Occipital lobe (tissue), 2 donors: Measurements from ENCODE around the gene C9orf50. TPM values are rescaled to one million over a fixed set of nuclear protein-coding genes. Genes with fewer than 3 reads are reported as not detected.
"Not testable (repeated sequence)": the region's sequence is repeated elsewhere in the genome, so short reads cannot be mapped to it uniquely, and the experiment has no call there.

Experiments used
- DNase-seq: peaks from one replicate; lab custom pipeline; 2025; lab: John Stamatoyannopoulos, UW
- total RNA-seq: library from RNA; depleted of rRNA; stranded (reverse); fragments of >200 nt; gene quantifications from one replicate; pipeline ENCODE4 v1.2.3, GENCODE V29; 2014

Gene C9orf50, protein sequence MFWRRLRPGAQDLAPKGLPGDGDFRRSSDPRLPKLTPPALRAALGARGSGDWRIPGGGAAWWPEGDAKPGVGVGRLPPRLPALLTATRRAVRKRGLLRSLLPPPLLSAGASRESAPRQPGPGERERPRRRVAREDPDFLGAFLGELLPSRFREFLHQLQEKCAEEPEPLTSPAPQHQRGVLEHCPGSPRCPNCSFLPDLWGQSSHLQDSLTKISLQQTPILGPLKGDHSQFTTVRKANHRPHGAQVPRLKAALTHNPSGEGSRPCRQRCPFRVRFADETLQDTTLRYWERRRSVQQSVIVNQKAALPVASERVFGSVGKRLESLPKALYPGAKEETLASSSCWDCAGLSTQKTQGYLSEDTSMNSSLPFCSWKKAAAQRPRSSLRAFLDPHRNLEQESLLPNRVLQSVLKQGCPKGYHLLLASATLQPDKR
- not detected for total RNA-seq

DNA sequence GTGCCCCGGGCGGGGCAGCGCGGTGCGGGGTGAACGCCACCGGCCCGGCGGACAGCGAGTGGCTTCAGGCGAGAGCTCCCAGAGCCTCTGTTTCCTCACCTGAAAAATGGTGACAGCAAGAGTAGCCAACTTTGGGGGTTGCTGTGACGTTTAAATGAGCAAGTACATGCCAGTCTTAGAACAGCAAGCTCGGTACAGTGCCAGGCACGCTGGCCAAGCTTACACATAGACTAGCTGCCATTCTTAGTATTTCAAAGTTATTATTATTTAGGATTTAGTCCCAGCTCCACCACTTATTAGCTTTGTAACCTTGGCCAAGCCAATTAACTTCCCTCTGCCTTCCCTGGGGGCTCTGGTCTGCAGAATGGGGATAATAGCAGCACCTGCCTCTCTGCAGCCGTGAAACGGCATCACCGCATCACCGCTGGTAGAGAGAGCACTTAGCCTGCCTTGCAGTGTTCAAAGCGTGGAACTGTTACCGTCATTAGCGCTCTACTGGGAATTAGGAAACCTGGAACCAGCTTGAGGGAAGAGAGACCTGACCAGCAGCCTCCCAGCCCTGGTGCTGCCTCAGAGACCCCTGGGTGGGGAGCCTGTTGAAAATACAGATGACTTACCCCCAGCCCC is at the start of gene C9orf50:
Gene C9orf50, minus strand, starts transcription at position 433 of the 627 bp plus-strand sequence. CDS start 527 bp downstream, outside the sequence.
- no peak for DNase-seq

DNA sequence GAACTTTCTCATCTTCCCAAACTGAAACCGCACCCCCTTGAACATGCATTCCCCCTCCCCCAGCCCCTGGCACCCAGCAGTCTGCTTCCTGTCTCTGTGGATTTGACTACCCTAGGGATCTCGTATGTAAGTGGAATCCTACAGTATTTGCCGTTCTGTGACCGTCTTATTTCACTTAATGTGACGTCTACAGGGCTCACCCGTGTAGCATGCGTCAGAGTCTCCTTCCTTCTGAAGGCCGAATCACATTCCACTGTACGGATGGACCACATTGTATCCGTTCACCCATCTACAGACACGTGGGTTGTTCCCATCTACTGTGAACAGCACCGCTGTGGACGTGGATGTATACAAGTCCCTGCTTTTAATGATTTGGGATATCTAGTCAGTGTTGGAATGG is 49.0 kb upstream of the C9orf50 start:
- DNase-seq: no peak

DNA sequence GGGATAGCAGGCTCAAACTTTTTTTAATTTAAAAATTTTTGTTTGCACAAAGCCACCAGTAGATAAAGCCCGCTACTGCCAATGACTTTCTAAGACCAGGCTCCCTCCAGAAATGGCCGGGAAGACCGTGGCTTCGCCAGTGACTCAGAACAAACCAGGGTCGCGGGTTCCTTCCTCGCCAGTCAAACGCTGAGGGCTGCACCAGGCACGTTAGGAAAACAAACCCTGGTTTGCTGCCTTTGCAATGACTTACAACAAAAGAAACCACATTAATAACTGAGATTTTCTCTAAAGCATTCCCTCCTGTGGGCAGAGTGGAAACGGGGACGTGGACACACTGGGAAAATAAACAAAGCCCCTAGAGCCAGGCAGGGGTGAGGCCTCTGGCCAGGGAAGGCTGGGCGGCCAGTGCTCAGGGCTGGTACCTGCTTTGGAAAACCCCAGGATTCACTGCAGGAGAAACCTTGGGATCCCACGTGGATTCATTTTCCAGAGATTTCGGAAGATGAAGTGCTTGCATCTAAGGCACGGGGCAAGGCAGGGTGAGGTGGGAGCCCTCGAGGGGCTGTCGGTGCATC is 48.3 kb upstream of the C9orf50 start:
- DNase-seq: no peak

DNA sequence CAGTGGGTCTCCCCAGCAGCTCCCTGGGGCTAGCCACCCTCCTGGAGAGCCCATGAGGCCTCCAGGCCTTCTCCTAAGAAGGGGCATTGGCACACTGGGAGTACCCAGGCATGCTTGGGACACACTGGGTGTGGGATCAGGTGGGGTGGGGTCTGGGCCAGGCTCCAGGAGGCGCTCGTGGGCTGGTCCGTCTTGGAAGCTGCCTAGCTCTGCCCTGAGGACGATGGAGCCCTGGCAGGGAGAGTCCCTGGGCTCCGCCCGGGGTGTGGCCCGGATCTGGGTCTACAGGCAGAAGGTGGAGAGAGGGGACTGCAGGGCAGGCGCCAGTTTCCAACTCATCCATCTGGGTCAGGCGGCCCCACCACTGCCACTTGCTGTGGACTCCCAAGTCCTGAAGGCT is 46.9 kb upstream of the C9orf50 start:
- DNase-seq: no peak

DNA sequence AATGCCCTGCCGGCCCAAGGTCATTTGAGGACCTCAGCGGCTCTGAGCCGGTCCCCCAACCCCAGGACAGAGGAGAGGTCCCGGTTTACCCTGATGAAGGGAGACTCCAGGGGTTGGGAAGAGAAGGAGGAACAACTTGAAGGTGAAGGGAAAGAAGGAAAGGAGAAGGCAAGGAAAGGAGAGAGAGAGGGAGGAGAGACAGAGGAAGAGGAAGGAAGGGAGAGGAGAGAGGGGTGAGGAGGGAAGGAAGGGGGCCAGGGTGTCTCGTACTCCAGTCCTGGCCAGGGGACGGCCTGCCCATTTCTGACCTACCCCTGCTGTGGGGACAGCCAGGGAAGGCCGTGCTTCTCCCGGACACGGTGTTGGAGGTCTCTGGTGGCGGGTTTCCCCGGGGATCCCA is 46.5 kb upstream of the C9orf50 start:
- no peak for DNase-seq

DNA sequence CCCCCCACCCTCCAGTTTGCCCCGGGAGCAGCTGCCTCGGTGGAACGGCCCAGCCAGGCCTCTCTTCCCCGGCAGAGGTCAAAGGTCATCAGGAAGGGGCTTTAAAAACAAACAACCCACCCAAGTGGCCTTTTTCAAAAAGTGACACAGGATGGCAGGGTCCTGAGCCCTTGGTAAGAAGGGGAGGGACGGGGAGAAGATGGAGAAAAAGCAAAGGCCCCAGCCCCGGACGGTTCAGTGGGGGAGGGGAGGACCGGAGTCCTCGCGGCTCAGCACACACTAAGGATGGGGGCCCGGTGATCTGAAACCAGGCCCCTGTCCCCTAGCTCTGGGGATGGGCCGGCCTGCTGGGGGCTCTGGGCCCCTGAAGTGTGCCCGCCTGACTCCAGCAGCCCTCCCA is 45.7 kb upstream of the C9orf50 start:
- DNase-seq: no peak

DNA sequence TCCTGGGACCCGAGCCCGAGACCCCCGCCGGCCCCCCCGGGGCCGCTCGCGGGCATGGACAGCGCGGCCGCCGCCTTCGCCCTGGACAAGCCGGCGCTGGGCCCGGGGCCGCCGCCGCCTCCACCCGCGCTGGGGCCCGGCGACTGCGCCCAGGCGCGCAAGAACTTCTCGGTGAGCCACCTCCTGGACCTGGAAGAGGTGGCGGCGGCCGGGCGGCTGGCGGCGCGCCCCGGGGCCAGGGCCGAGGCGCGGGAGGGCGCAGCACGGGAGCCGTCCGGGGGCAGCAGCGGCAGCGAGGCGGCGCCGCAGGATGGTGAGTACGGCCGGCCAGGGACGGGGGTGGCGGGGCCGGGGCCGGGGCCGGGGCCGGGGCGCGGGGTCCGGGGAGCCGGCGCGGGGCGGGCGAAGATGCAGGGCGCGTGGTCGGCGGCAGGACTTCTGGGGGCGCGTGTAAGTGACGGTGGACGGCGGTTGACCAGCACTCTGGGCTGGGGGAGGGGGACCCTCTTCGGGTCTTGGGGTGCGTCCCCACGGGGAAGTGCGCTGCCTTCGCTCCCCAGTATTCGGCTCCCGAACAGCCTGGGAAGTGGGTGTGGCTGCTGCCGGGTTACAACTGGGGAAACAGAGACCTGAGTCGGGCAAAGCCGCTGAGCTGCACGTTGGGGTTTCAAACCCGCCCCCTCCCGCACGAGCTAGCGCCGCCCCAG is 45.1 kb upstream of the C9orf50 start:
- no peak for DNase-seq

DNA sequence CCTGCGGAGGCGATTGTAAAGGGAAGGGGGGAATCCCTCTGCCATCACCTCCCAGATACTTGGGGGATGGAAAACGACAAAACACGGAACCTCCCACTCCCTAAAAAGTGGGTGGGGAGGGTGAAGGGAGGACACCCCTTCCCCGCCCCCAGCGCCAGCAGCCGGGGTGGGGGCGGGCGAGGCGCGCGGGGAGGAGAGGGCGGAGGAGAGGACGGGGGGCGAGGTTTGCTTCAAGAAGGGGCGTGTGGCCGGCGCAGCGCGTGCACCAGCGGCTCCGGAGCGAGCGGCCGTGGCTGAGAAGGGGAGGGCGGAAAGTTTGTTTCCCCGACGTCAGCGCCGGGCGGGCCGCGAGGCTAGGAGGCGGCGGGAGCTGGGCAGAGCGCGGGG is 44.5 kb upstream of the C9orf50 start, which contains the start of gene PRRX2:
Gene PRRX2, plus strand, starts transcription at position 259 of the 387 bp plus-strand sequence. CDS start 221 bp downstream, outside the sequence.
- DNase-seq: no peak

DNA sequence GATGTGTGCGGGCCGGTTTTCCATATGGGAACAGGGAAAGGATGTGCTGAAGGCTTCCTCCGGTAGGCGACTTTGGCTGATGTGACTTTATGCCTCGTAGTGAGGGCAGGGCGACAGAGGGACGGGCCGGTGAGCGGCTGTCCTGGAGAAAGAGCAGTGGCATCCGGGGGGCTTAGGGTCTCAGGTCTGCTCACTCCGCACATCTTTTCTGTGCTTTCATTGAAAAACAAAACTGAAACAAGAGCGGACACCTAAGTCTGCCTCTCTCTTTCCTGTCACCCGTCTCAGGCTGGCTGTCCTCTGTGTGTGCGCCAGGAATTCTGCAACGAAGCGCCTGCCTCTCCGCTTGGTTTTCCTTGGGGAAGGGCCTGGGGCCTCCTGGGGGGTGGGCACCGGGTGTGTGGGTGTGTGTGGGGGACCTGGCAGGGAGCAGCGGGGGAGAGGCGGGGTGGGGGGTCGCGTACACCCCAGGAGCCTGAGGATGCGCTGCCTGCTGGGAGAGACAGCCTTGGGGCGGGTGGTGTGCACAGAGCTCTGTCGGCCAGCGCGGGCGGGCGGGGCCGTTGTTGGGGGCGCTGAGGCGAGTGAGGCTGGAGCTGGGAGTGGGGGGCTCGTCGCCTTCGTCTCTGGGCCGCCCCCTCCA is 44.0 kb upstream of the C9orf50 start:
- no peak for DNase-seq

DNA sequence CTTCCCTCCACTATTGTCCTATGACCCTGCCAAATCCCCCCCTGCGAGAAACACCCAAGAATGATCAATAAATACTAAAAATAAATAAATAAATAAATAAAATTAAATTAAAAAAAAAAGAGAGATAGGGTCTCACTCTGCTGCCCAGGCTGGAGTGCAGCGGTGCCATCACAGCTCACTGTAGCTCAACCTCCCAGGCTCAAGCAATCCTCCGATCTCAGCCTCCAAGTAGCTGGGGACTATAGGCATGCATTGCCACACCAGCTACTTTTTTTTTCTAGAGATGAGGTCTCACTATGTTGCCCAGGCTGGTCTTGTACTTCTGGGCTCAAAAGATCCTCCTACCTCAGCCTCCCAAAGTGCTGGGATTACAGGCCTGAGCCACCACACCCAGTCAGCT is 41.3 kb upstream of the C9orf50 start:
- DNase-seq: not testable (repeated sequence)

DNA sequence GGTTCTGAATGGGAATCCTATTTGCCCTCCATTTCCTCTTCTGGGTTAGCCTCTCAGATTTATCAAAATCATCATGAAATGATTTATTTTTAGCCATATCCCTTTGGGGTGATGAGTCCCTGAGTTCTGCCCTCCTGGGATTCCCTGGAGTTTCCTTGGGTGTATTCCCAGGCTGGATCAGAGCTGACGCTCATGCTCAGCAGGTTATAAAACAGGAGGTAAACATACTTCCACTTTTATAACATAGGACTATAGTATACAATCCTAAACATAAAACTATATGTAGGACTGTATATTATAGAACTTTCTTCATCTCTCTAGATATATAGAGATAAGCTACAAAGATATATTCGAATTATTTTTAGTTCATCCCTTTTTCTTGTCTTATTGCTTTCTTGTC is 40.1 kb upstream of the C9orf50 start:
- no peak for DNase-seq

DNA sequence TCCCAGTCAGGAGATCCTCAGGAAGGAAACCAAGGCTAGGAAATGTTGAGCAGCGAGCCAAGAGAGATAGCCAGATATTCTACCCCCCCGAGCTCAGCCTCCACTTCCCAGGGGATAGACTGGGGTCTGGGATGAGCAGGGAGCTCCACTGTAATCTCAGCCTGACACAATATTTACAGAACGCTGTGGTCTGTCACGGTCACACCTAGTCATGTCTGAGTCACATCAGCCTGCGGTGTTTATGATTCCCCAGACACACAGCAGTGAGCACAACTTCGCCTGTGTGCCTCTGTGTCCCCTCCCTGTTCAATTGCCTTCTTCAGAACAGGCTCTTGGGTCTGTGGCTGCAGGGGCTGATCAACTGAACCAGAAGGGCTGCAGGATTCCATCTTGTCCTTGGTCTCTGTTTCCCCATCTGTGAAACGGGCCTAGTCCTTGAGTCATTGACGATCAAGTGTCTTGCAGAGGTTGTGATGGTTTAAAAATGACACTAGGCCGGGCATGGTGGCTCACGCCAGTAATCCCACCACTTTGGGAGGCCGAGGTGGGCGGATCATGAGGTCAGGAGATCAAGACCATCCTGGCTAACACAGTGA is 36.0 kb upstream of the C9orf50 start:
- no peak for DNase-seq

DNA sequence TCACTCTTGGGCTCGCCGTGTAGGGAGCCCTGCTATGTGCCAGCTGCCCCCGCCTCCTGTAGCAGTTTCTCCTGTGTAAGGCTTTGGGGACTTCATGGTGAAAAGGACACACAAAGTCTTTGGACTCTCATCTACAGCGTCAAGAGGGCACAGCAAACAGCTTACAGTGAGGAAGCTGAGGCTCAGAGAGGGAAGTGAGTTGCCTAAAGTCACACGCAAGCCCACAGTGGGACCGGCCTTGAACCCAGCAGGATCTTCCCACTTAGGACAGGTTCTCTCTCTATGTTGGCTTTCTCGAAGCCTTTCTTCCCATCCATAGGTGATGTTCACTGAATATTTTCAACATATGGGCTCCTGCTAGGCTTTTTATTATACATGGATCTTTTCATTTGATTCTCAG is 34.8 kb upstream of the C9orf50 start:
- no peak for DNase-seq

DNA sequence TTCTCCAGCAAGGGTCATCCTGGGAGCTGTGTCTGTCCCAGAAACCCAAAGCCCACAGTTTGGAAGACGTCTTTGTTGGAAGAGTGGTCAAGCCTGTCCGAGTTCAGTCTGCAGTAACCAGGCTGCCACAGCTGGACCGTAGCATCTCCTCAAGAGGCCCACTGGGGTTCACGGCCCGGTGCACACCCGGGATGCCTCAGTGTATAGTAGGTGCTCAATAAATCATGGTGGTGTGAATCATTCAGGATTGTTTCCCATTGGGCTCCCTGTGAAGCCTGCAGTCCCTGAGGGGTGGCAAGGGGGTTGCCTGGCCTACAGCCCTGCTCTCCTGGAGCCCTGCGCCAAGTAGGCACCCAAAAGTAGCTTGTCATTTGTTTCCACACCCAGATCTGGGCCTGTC is 34.3 kb upstream of the C9orf50 start:
- no peak for DNase-seq

DNA sequence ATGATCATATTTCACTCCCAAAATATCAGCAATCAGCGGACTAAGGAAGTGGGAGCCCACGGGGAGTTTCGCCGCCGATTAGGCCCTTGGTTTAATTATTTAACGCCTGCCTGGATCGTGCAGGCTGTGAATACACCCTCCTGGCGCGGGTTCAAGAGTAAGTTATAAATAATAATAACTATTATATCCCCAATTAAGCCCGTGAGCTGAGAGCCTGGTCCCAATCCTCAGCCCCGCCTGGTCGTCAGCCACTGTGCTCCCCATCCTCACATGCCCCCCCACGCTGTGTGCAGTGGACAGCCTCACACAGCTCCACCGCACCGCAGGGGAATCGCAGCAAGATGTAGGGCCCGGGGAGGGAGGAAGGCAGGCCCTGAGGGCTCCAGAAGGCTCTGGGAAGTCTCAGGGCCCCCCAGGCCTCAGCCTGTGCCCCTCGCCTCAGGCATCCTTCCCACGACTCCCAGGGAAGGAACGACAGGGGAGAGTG is 33.7 kb upstream of the C9orf50 start:
- DNase-seq: no peak

DNA sequence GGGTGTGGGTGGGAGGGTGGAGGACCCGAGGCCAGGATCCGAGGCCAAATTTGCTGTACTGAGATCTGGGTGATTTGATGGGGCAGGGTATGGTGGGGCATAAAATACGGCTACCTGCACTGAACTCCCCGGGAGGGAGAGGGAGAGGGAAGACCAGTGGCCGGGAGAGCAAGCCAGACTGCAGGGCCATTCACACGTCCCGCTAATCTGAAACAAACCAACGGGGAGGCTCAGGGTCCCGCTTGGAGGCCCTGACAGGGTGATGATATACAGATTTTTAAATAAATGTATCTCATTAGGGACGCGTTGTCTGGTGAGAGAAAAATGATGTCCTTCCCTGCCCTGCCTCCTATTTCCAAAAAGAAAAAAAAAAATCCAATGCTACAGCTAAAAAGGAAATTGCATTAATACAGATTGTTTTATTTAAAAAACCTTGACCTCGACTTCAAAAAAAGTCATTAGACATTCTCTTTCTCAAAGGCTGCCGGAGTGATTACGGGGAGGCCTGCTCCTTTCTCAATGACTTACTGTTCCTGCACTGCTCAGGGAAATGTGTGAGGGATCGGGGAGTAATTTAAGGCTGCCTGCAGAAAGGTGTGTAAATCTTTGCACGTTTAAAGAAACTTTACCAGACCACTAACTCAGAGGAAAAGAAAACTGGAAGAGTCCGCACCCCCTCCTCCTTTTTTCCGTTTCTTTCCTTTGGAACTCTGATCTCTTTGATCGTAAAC is 33.1 kb upstream of the C9orf50 start:
- DNase-seq: no peak

DNA sequence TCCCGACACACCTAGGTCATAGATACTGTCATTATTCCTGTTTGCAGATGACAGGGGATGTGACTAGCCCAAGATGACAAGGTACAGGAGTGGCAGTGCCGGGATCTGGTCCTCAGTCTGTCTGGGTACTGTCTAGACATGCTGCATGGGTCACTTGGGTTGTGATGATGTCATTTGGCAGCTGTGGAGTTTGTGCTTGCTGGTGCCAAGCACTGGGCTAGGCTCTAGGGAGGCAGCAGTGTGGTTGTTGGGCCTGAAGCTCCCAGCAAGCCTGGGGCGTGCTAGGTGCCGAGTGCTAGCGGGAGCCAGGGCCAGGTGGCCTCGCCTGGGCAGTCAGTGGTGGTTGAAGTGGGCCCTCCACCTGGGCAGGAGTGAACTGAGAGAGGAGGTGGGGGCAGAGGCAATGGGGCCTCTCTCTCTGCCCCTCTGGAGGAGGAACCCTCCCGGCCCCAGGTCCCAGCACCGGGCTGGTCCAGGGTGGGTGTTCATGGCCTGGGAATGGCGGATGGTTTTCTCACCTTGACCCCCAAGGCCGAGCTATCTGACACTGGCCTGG is 29.9 kb upstream of the C9orf50 start:
- no peak for DNase-seq

DNA sequence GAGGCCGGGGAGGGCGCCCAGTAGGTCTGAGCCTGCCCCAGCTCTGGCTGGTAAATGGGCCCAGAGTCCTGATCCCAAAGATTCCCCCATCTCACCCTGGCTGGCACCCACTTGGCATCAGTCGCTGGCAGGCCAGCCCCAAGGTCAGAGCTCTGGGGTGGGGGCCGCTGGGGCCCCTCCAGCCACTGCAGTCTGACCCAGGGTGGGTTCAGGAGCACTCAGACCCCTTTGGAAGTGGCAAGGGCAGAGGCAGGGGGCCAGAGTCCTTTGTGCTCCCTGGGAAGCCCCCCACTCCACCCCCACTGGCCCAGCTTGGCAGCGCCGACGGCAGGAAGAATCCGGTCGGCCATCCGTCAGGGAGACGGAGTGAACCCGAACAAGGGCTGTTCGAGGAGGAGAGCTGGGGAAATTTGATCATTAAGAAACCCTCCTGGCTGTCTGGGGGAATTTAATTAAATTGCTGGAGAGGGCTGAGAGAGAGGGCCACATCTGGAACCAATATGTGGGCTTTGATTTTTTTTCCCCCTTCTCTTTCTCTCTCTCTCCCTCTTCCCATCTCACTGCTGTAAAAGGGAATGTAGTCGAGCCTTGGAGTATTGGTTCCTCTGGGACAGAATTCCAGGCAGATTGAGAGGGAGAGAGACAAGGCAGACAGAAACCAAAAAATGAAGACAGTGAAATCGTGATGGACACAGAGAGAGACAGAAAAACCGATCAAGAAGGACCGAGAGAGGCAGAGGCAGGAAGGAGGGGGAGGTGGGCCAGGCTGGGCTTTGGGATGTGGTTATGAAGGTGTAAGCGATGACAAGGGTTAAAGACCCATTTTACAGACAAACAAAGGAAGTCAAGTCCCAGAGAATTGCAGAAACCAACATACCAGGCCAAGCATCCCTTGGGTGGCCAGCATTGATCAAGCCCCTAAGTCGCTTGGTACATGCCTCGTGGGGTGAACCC is 29.1 kb upstream of the C9orf50 start:
- DNase-seq: no peak

DNA sequence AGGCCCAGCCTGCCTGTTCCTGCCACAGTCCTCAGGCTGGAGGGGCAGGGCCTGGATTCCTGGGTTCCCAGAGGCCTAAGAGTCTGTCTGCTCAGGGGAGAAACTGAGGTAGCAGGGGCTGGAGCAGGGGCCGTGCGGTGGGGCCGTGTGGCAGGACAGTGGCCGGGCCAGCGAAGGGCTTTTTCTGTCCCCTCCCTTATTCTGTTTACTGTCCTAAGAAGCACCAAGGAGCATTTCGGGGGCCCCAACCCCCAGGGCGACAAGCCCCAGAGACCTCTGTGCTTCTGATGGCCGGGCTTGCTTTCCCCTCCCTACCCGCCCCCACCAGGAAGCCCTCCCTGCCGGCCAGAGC is 27.8 kb upstream of the C9orf50 start:
- DNase-seq: no peak
